ENCODE results near the gene RIC3. TPM values are rescaled to one million over a fixed set of nuclear protein-coding genes. Genes with fewer than 3 reads are reported as not detected.
A peak's percentile ranks its signal among the peaks of the same experiment; 100 is the strongest.

RIC3 gene
- total and polyA plus RNA-seq, 2 of the 8 experiments (the other 6 are each of a cell fraction or from before 2014, with no cell fraction given): 6.4 to 15.5 TPM

GRCh38 chr11:8205566-8205965 lies 36.7 kb upstream of the RIC3 start:
- no peaks in the 10 kb centered on the region for H4K20me1 ChIP-seq (replicated peaks in 1 of 2; ENCODE audit: control insufficient read depth in 1 of 2, insufficient read depth in 2 of 2, low read length in 2 of 2)
- no peak overlapping the region for H2AK5ac ChIP-seq (ENCODE audit: low read depth, low read length)
- no peaks in the 10 kb centered on the region for H3K79me1 ChIP-seq (ENCODE audit: low read depth, low read length)
- H3K9ac ChIP-seq (replicated peaks in 1 of 4; ENCODE audit: extremely low read depth in 1 of 4, low read depth in 3 of 4, low read length in 3 of 4): no peak overlapping the region
- no peak overlapping the region for H3K23ac ChIP-seq (ENCODE audit: insufficient read length)
- H4K8ac ChIP-seq (ENCODE audit: extremely low read depth, insufficient read depth, low read length): no peak overlapping the region
- H3K56ac ChIP-seq (replicated peaks; ENCODE audit: insufficient read length, low read depth, low read length): no peak overlapping the region
- WGBS, 2 experiments (ENCODE audit: extremely low coverage in 1 of 2, insufficient coverage in 1 of 2, insufficient read length in 1 of 2, insufficient replicate concordance in 2 of 2, low coverage in 1 of 2, low lambda C conversion rate in 2 of 2, missing lambda C conversion rate in 1 of 2): 89% methylated on average over 8 of the region's 8 CpGs; no CpG with 5 or more reads in 1 of the 2 experiments
- peak overlapping the region; percentile 77; the same call in 1 of the 2 replicates for H2AFZ ChIP-seq (ENCODE audit: low read length)
- POLR2A ChIA-PET (ENCODE audit: partially characterized antibody): no interaction called here
- TF ChIP-seq RFX5 (IDR thresholded peaks at IDR 0.05; ENCODE audit: borderline replicate concordance, low read depth, low read length) (no peak), POU5F1 (IDR thresholded peaks at IDR 0.05; ENCODE audit: low read depth, low read length) (no peak), ZNF274 (IDR thresholded peaks at IDR 0.05; ENCODE audit: borderline replicate concordance, extremely low read depth, low read length) (no peak), HDAC2 (IDR thresholded peaks at IDR 0.05; ENCODE audit: borderline replicate concordance in 1 of 2, low read depth in 2 of 2, low read length in 2 of 2) (no peak), CHD2 (IDR thresholded peaks at IDR 0.05; ENCODE audit: low read length) (no peak), CBX8 (IDR thresholded peaks at IDR 0.05; ENCODE audit: borderline replicate concordance, low read depth, low read length) (no peak), POLR2A (IDR thresholded peaks at IDR 0.05; ENCODE audit: control extremely low read depth in 1 of 2, low read depth in 2 of 2, low read length in 2 of 2) (no peak), EGR1 (IDR thresholded peaks at IDR 0.05; ENCODE audit: borderline replicate concordance, low read depth, low read length) (no peak), FOSL1 (IDR thresholded peaks at IDR 0.05; ENCODE audit: insufficient read depth, low read depth, low read length) (no peak), JUND (IDR thresholded peaks at IDR 0.05; ENCODE audit: low read length) (no peak), SIRT6 (IDR thresholded peaks at IDR 0.05; ENCODE audit: low read length) (no peak), RAD21 (IDR thresholded peaks at IDR 0.05 in 1 of 2, conservative IDR thresholded peaks at IDR 0.05 in 1 of 2; ENCODE audit: low read depth in 2 of 2, low read length in 2 of 2) (no peak)
- peak in 1 of 2 experiments; percentile 23 for DNase-seq (ENCODE audit: low read depth in 1 of 2, low spot score in 2 of 2)
- H3K27me3 ChIP-seq (replicated peaks in 1 of 4; ENCODE audit: control insufficient read depth in 3 of 4, extremely low read depth in 1 of 4, insufficient read depth in 3 of 4, low read length in 3 of 4): no peaks in the 10 kb centered on the region
- H3K79me2 ChIP-seq (ENCODE audit: control insufficient read depth in 1 of 2, insufficient read depth in 2 of 2, low read length in 2 of 2): no peaks in the 10 kb centered on the region
- H3K18ac ChIP-seq (ENCODE audit: extremely low read depth, low read length): no peak overlapping the region
- CTCF ChIA-PET (ENCODE audit: partially characterized antibody): interaction anchor here (1.6 to 21.8 kb wide), 5 partner anchors 6 to 112 kb away, joined by 4 to 342 read pairs (median 6); no protein-coding TSS in a partner anchor
- no peaks in the 10 kb centered on the region for H3K23me2 ChIP-seq (ENCODE audit: low read depth, low read length)
- H4K91ac ChIP-seq (replicated peaks; ENCODE audit: insufficient read length, low read length): no peak overlapping the region
- H3K4me1 ChIP-seq (replicated peaks in 1 of 4; ENCODE audit: control insufficient read depth in 3 of 4, insufficient read depth in 4 of 4, low read length in 3 of 4): peaks cover 0 to 7% (median 0%) of the 10 kb centered on the region in 4 experiments; a peak in 1 of 7 replicates
- no peak overlapping the region for H2BK120ac ChIP-seq (replicated peaks; ENCODE audit: low read depth, low read length)
- H3K14ac ChIP-seq (ENCODE audit: insufficient read length): no peak overlapping the region
- H3K4ac ChIP-seq (replicated peaks; ENCODE audit: insufficient read length, low read depth, low read length): no peak overlapping the region
- no peak for FAIRE-seq
- H3K9me3 ChIP-seq (ENCODE audit: insufficient read depth in 2 of 2, low read depth in 1 of 2, low read length in 1 of 2): no peaks in the 10 kb centered on the region
- H3K4me2 ChIP-seq (ENCODE audit: insufficient read depth in 1 of 2, low read depth in 2 of 2, low read length in 2 of 2): no peak overlapping the region
- H4K5ac ChIP-seq (ENCODE audit: insufficient read length, low read depth, low read length): no peak overlapping the region
- no peak overlapping the region for H2BK12ac ChIP-seq (ENCODE audit: low read depth, low read length)
- H3K36me3 ChIP-seq (ENCODE audit: control insufficient read depth in 2 of 4, insufficient read depth in 4 of 4, low read length in 3 of 4): no peaks in the 10 kb centered on the region
- H2BK15ac ChIP-seq (ENCODE audit: low read length): no peak overlapping the region
- no peak overlapping the region for H3K4me3 ChIP-seq (ENCODE audit: extremely low read depth in 1 of 4, insufficient read depth in 2 of 4, low read depth in 3 of 4, low read length in 4 of 4)
- no peak overlapping the region for H2BK20ac ChIP-seq (ENCODE audit: low read length)
- H2BK5ac ChIP-seq (ENCODE audit: low read depth, low read length): no peak overlapping the region
- no peak overlapping the region for H3K27ac ChIP-seq (ENCODE audit: low read depth, low read length)
